GM23338 (cell line): ENCODE results near the gene MAP3K5.

Experiments used
- CREB1 ChIP-seq: fragments of 250-450 bp; sonication (Bioruptor Pico); IDR thresholded peaks from 2 replicates; pipeline ENCODE4 v1.5.0; 2020; ENCODE audit warnings: low read depth, mild to moderate bottlenecking, moderate library complexity
- EZH2 ChIP-seq: fragments of 200-600 bp; sonication (generic); IDR thresholded peaks from one replicate; pipeline ENCODE4 v1.8.0; 2017; ENCODE audit warnings: antibody characterized with exemption, mild to moderate bottlenecking, low read depth; ENCODE audit not compliant: unreplicated experiment
- EZH2phosphoT487 ChIP-seq: fragments of 200-600 bp; sonication (generic); IDR thresholded peaks from one replicate; pipeline ENCODE4 v1.8.1; 2018; ENCODE audit warnings: antibody characterized with exemption; ENCODE audit not compliant: unreplicated experiment
- JUNB ChIP-seq: IDR thresholded peaks from one replicate; pipeline ENCODE4 v1.6.1; 2016; ENCODE audit warnings: antibody characterized with exemption; ENCODE audit not compliant: unreplicated experiment
- NANOG ChIP-seq: IDR thresholded peaks from 2 replicates; pipeline ENCODE4 v1.6.1; 2016; ENCODE audit warnings: antibody characterized with exemption, borderline replicate concordance
- POLR2AphosphoS5 ChIP-seq: IDR thresholded peaks from 2 replicates; pipeline ENCODE4 v1.6.1; 2016; ENCODE audit warnings: antibody characterized with exemption, low read depth
- REST ChIP-seq: IDR thresholded peaks from one replicate; pipeline ENCODE4 v1.6.1; 2018; ENCODE audit warnings: antibody characterized with exemption; ENCODE audit not compliant: unreplicated experiment
- STAT1 ChIP-seq: IDR thresholded peaks from one replicate; pipeline ENCODE4 v1.6.1; 2016; ENCODE audit warnings: antibody characterized with exemption; ENCODE audit not compliant: unreplicated experiment
- ZNF114 ChIP-seq: fragments of 250-450 bp; sonication (Bioruptor Pico); IDR thresholded peaks from 2 replicates; pipeline ENCODE4 v1.5.0; 2020; ENCODE audit warnings: mild to moderate bottlenecking, moderate library complexity
- TF ChIP-seq, protein P1 (sequence below), 2 experiments: fragments of 200-600 bp in 1 of 2; sonication (generic) in 1 of 2; conservative IDR thresholded peaks; 2 replicates each; pipeline versions ENCODE4 v1.5.1 to v1.6.1; 2016 to 2017; ENCODE audit warnings: antibody characterized with exemption in 2 of 2, low read depth in 2 of 2, mild to moderate bottlenecking in 2 of 2, moderate library complexity in 1 of 2
- TF ChIP-seq, protein P2 (sequence below): IDR thresholded peaks from 2 replicates; pipeline ENCODE4 v1.6.1; 2016; ENCODE audit warnings: antibody characterized with exemption

GRCh38 chr6:136654086-136654485 is 138.2 kb downstream of the MAP3K5 start:
- TF ChIP-seq, protein P1, sequence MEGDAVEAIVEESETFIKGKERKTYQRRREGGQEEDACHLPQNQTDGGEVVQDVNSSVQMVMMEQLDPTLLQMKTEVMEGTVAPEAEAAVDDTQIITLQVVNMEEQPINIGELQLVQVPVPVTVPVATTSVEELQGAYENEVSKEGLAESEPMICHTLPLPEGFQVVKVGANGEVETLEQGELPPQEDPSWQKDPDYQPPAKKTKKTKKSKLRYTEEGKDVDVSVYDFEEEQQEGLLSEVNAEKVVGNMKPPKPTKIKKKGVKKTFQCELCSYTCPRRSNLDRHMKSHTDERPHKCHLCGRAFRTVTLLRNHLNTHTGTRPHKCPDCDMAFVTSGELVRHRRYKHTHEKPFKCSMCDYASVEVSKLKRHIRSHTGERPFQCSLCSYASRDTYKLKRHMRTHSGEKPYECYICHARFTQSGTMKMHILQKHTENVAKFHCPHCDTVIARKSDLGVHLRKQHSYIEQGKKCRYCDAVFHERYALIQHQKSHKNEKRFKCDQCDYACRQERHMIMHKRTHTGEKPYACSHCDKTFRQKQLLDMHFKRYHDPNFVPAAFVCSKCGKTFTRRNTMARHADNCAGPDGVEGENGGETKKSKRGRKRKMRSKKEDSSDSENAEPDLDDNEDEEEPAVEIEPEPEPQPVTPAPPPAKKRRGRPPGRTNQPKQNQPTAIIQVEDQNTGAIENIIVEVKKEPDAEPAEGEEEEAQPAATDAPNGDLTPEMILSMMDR (conservative IDR thresholded peaks at IDR 0.05; ENCODE audit: low read depth in 2 of 2): no peak
- no peak for TF ChIP-seq REST
- no peak for TF ChIP-seq POLR2AphosphoS5
- TF ChIP-seq JUNB: no peak
- no peak for TF ChIP-seq STAT1
- TF ChIP-seq EZH2phosphoT487: no peak
- no peak for TF ChIP-seq CREB1 (CRISPR knock-in tag)
- TF ChIP-seq NANOG: no peak
- no peak for TF ChIP-seq EZH2
- no peak for TF ChIP-seq ZNF114
- TF ChIP-seq, protein P2, sequence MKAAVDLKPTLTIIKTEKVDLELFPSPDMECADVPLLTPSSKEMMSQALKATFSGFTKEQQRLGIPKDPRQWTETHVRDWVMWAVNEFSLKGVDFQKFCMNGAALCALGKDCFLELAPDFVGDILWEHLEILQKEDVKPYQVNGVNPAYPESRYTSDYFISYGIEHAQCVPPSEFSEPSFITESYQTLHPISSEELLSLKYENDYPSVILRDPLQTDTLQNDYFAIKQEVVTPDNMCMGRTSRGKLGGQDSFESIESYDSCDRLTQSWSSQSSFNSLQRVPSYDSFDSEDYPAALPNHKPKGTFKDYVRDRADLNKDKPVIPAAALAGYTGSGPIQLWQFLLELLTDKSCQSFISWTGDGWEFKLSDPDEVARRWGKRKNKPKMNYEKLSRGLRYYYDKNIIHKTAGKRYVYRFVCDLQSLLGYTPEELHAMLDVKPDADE: no peak
